ENCODE results near the gene TEX26.
"Not testable (repeated sequence)": the region's sequence is repeated elsewhere in the genome, so short reads cannot be mapped to it uniquely, and the experiment has no call there.

TEX26 gene

GRCh38 chr13:30920162-30920909, 12.1 kb upstream of the TEX26 start:
- DNase-seq: no peak

DNA sequence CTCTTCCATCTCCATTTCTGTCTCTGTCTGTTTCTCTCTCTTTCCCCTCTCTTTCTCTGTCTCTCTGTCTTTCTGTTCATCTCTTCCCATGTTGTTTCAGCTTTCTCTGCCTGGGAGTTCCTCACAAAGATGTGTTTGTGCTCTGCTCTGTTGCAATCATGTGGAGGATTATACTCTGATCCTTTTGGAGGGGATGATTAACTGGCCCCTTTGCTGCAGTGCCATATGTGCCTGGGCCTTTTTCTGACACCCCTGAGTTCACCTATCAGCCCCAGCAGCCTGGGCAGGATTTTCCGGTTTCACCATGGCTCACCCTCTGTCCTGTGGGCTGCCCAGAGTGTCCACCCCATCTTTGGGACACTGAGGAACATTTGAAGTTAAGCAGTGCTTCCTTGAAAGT, 9.0 kb upstream of the TEX26 start:
- no peak for DNase-seq

- DNase-seq: no peak
Observed at GRCh38 chr13:30924721-30925120, 7.7 kb upstream of the TEX26 start.

DNA sequence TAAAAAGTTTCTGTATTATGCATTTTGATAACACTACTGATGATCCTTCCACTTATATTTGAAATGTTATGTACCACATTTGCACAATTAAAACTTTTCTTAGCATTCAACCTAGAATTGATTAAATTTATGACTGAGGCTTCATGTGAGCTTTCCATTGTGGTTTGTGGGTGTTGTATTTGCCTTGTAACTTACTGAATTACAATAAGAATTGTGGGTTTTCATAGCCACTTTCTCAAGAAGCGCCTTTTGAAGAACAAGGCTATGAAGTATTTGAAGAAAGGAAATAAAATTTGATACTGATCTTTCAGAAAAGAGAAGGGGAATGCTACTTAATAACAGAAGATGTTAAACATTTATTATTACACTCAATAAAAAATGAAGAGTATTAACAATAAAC, 7.0 kb upstream of the TEX26 start:
- DNase-seq: no peak

- DNase-seq: no peak
Observed at GRCh38 chr13:30926781-30927180, 5.7 kb upstream of the TEX26 start.

GRCh38 chr13:30927188-30927587, 5.3 kb upstream of the TEX26 start:
- not testable (repeated sequence) for DNase-seq

- DNase-seq: no peak
Observed at GRCh38 chr13:30927595-30927994, 4.9 kb upstream of the TEX26 start.

DNA sequence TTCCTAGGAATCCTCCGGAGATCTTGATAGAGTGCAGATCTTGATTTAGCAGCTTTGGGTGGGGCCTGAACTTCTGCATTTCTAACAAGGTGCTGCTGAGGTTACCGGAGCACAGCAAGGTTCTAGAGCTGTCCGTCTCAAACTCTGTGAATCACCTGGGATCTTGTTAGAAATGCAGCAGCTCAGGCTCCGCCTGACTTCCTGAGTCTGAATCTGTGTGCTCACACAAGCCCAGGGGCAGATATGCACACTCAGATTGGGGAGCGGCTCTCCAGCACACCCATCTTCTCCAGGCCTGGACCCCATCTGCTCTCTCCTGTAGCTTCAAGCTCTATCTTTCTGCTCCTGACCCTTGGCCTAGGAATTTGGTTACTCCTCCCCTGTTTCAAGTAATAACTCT, 3.5 kb upstream of the TEX26 start:
- DNase-seq: no peak

DNA sequence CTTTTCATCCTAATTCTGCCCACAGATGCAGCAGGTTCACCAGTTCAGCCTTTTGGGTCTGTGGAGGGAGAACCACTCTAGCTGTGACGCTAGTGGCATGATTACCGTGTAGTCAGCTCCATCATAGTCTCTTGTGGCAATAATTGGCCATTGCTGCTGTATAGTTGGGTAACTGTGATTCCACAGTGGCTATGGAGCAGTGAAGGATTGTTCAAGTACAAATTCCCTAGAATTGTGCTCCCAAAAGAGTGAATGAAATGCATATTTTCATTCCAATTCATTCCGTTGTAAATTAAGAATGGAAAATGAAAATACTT, 856 bp downstream of the TEX26 start:
- no peak for DNase-seq

- DNase-seq: no peak
Observed at GRCh38 chr13:30934381-30934780, 1.9 kb downstream of the TEX26 start.

GRCh38 chr13:30934803-30935202, 2.3 kb downstream of the TEX26 start:
- no peak for DNase-seq

GRCh38 chr13:30936971-30937370, 4.5 kb downstream of the TEX26 start:
- no peak for DNase-seq

GRCh38 chr13:30943881-30944280, 11.4 kb downstream of the TEX26 start:
- DNase-seq: no peak

DNA sequence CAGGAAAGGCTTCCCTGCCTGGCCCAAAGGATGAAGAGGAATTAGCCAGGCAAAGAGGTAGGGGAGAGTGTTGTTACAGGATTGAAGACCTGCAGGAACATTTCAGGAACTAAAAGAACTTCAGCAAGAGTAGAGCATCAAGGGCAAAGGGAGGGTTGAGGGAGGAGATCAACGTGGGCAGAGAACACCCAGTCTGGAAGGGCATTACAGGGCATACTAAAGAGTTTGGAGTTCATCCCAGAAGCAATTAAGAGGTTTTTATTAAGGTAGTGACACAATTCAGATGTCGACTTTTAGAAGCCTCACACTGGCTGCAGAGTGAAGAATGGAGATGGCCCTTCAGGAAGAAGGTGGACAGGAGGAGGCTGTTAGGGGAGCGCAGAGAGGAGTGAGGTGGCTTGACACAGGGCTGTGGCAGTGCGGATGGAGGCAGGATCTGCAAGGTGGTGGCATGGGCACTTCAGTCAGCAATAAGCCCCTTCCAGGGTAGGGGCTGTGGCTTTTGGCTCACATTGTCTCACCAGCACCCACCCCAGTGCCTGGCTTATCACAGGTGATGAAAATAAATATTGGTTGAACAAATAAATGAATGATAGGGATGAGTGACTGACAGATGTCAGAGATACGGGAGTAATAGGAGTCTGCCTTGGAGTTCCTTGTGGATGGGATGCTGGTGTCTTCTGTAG, 24.9 kb downstream of the TEX26 start:
- DNase-seq: peak in 1 of 2 experiments; percentile 4

DNA sequence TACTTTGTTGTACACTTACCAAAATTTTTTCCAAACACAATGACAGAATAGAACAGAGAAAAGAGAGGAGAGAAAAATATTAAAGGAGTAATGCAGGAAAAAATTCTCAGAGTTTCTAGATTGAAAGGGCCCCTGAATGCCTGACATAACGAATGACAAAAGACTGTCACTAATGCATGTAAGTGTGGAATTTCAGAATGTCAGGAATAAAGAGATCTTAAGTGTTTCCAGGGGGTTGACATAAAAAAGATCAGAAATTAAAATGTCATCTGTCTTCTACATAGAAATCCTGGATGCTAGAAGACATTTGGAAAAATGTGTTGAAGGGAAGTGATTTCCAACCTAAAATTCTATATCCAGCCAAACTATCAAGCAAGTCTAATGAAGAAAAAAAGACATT, 27.2 kb downstream of the TEX26 start:
- no peak for DNase-seq

GRCh38 chr13:30963791-30964190, 31.3 kb downstream of the TEX26 start:
- no peak for DNase-seq

DNA sequence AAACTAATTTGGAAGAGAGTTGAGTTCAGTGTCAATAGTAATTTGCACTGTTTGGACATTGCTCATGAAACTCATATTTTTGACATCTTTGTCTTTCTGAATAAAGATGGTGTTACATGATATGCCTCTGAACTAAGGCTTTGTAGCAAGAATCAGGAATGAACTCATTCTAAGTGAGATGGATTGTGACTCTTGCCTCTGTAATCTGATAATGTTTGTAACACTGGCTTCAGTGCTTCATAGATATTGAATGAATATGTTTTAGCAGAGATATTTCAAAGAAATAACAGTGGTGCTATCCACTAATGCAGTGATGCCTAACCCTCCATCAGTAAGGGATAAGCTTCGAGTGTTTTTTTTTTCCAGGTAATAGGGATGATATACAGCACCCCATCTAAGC, 32.9 kb downstream of the TEX26 start:
- no peak for DNase-seq

GRCh38 chr13:30966101-30966500, 33.6 kb downstream of the TEX26 start:
- DNase-seq: no peak

GRCh38 chr13:30968846-30969245, 36.4 kb downstream of the TEX26 start:
- DNase-seq: no peak

DNA sequence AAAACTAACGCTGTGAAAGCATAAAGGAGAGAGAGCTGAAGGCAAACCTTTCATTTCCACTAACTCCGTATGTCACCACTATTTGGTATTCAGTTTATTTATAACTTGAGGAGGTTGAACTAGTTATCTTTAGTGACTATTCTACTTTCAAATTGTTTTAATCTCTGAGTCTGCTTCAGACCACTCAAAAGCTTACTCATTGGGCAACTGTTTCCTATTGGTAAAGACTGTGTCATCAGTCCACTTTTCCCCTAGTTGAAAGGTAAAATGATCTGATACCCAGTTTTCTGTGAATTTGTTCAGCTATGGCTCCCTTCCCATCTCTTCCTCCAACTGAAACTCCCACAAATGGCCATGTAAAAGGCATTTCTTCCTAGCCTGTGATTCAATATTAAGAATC, 39.1 kb downstream of the TEX26 start:
- no peak for DNase-seq

DNA sequence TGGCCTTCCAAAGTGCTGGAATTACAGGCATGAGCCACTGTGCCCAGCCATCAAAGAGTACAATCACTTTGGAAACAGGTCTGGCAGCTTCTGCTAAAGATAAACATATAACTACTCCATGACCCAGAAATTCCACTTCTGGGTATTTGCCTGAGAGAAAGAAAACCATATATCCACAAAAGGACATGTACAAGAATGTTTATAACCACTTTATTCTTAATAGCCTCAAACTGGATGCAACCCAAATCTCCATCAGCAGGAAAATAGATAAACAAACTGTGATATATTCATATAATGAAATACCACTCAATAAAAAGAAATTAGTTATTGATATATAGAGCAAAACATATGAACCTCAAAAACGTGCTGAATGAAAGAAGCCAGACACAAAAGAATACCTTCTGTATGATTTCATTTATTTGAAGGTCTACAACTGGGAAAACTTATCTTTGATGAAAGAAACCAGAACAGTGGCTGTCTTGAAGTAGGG, 40.5 kb downstream of the TEX26 start:
- DNase-seq: no peak

DNA sequence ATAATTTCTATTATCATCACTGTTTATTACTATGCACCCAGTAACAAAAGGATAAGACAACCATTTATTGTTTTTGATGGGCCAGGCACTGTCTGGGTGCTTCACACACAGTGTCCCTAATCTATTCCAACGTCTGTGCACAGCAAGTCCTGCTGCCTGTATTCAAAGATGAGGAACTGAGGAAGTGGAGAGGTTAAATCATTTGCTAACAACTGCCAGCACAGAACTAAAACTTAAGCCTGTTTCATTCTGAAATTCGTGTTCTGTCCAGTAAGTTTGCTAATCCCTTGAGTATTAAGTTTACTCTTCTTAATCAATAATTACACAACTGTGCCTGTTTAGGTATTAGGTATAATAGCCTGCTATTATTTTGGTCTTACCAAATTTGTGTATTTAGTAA, 41.9 kb downstream of the TEX26 start:
- DNase-seq: no peak

GRCh38 chr13:30976025-30976424, 43.6 kb downstream of the TEX26 start:
- DNase-seq: no peak

Measured in NCI-H446 (cell line).